SK-N-SH (cell line): ENCODE measurements around the gene ACYP2. TPM values are rescaled to one million over a fixed set of nuclear protein-coding genes. Genes with fewer than 3 reads are reported as not detected.
A peak's percentile ranks its signal among the peaks of the same experiment; 100 is the strongest.

Source experiments
- CTCF ChIA-PET: fragments of 300-600, 350-600 bp; formaldehyde crosslinking; extraction: SDS; loops from one replicate; lab custom pipeline; 2021; lab: Yijun Ruan, JAX
- POLR2A ChIA-PET: fragments of 350-600 bp; sonication (Branson Sonifier 250); formaldehyde crosslinking; extraction: SDS; loops from one replicate; lab custom pipeline; 2020; ENCODE audit warnings: antibody characterized with exemption, inconsistent platforms; lab: Yijun Ruan, JAX
- DNase-seq: peaks from one replicate; pipeline ENCODE4 v3.0.0; 2012
- H2AFZ ChIP-seq: fragments of 200-600 bp; sonication (generic); 2 replicates; pipeline ENCODE4 v1.8.1; 2016; ENCODE audit warnings: antibody characterized with exemption, mild to moderate bottlenecking, low read depth
- H3F3A ChIP-seq: fragments of 200-600 bp; sonication (generic); replicated peaks from 2 replicates; pipeline ENCODE3; 2016; ENCODE audit warnings: antibody characterized with exemption, mild to moderate bottlenecking; ENCODE audit not compliant: insufficient read depth
- H3K27ac ChIP-seq, 2 experiments: fragments of 200-500 bp in 1 of 2; fragments of 200-600 bp in 1 of 2; sonication (Bioruptor generic) in 1 of 2; sonication (generic), shearing (Covaris generic) in 1 of 2; 2 replicates each; pipeline versions ENCODE4 v1.5.1 to v1.6.1; 2014 to 2016; ENCODE audit warnings: low read depth in 2 of 2, inconsistent platforms in 1 of 2, low read length in 1 of 2, mild to moderate bottlenecking in 1 of 2, mixed read lengths in 1 of 2
- H3K27me3 ChIP-seq: fragments of 200-600 bp; sonication (generic), shearing (Covaris generic); 2 replicates; pipeline ENCODE4 v1.6.1; 2016; ENCODE audit warnings: mixed run types; ENCODE audit not compliant: insufficient read depth
- H3K36me3 ChIP-seq, 2 experiments: fragments of 200-500 bp in 1 of 2; fragments of 200-600 bp in 1 of 2; sonication (Bioruptor generic) in 1 of 2; sonication (generic) in 1 of 2; replicated peaks in 1 of 2; 2 replicates each; pipeline versions ENCODE3 to v1.5.1; 2014 to 2016; ENCODE audit warnings: low read length in 1 of 2, mild to moderate bottlenecking in 1 of 2; ENCODE audit not compliant: insufficient read depth in 2 of 2, control insufficient read depth in 1 of 2
- H3K4me1 ChIP-seq, 2 experiments: fragments of 200-500 bp in 1 of 2; fragments of 200-600 bp in 1 of 2; sonication (Bioruptor generic) in 1 of 2; sonication (generic), shearing (Covaris generic) in 1 of 2; 2 replicates each; pipeline versions ENCODE4 v1.5.1 to v1.6.1; 2014 to 2016; ENCODE audit warnings: low read depth in 1 of 2, low read length in 1 of 2, mixed run types in 1 of 2; ENCODE audit not compliant: insufficient read depth in 2 of 2, control insufficient read depth in 1 of 2
- H3K4me2 ChIP-seq: fragments of 200-600 bp; sonication (generic), shearing (Covaris generic); 2 replicates; pipeline ENCODE4 v1.6.1; 2017; ENCODE audit warnings: mixed run types
- H3K4me3 ChIP-seq, 2 experiments: fragments of 200-500 bp in 1 of 2; fragments of 200-600 bp in 1 of 2; sonication (Bioruptor generic) in 1 of 2; sonication (generic), shearing (Covaris generic) in 1 of 2; 2 replicates each; pipeline versions ENCODE4 v1.5.1 to v1.8.1; 2014 to 2016; ENCODE audit warnings: low read depth in 2 of 2, inconsistent platforms in 1 of 2, low read length in 1 of 2, mild to moderate bottlenecking in 1 of 2, mixed read lengths in 1 of 2, moderate library complexity in 1 of 2
- H3K79me2 ChIP-seq: fragments of 200-600 bp; sonication (generic); 2 replicates; pipeline ENCODE4 v1.8.1; 2017; ENCODE audit warnings: mild to moderate bottlenecking; ENCODE audit not compliant: insufficient read depth
- H3K9ac ChIP-seq: fragments of 200-600 bp; sonication (generic); 2 replicates; pipeline ENCODE4 v1.6.1; 2017; ENCODE audit warnings: mixed run types
- H3K9me2 ChIP-seq: fragments of 200-600 bp; sonication (generic); 2 replicates; pipeline ENCODE4 v1.6.1; 2017; ENCODE audit warnings: mixed run types
- H3K9me3 ChIP-seq: fragments of 200-600 bp; sonication (generic); 2 replicates; pipeline ENCODE4 v1.6.1; 2017; ENCODE audit warnings: mixed run types, mild to moderate bottlenecking, moderate library complexity
- H4K20me1 ChIP-seq: fragments of 200-600 bp; sonication (generic); 2 replicates; pipeline ENCODE4 v1.6.1; 2017; ENCODE audit warnings: mild to moderate bottlenecking, mixed run types; ENCODE audit not compliant: insufficient read depth
- CTCF ChIP-seq: fragments of 200-600 bp; sonication (generic); IDR thresholded peaks from 2 replicates; pipeline ENCODE4 v1.6.1; 2017; ENCODE audit warnings: antibody characterized with exemption, mild to moderate bottlenecking, moderate library complexity
- ELF1 ChIP-seq: IDR thresholded peaks from 2 replicates; pipeline ENCODE4 v1.4.0; 2012
- EZH2phosphoT487 ChIP-seq: fragments of 200-600 bp; sonication (generic); IDR thresholded peaks from 2 replicates; pipeline ENCODE4 v1.6.1; 2017; ENCODE audit warnings: low read depth, mixed run types, mild to moderate bottlenecking, antibody characterized with exemption, moderate library complexity, borderline replicate concordance
- FOXJ3 ChIP-seq: sonication (generic); formaldehyde crosslinking; IDR thresholded peaks from 2 replicates; pipeline ENCODE4 v1.5.1; 2020; ENCODE audit warnings: mild to moderate bottlenecking, missing genetic modification reagents
- GABPA ChIP-seq: IDR thresholded peaks from 2 replicates; pipeline ENCODE4 v1.4.0; 2012; ENCODE audit warnings: low read depth, mild to moderate bottlenecking
- GATA2 ChIP-seq: sonication (generic); formaldehyde crosslinking; IDR thresholded peaks from 2 replicates; pipeline ENCODE4 v1.5.0; 2020; ENCODE audit warnings: mild to moderate bottlenecking, missing genetic modification reagents
- MAX ChIP-seq: IDR thresholded peaks from 2 replicates; pipeline ENCODE4 v1.4.0; 2012; ENCODE audit warnings: low read depth
- MEF2A ChIP-seq: IDR thresholded peaks from 2 replicates; pipeline ENCODE4 v1.4.0; 2012; ENCODE audit warnings: low read depth, borderline replicate concordance
- MXI1 ChIP-seq: IDR thresholded peaks from 2 replicates; pipeline ENCODE4 v1.6.1; 2012; ENCODE audit warnings: mild to moderate bottlenecking, low read depth, low read length, improper control_type of control experiment
- RAD21 ChIP-seq: IDR thresholded peaks from 2 replicates; pipeline ENCODE4 v1.6.1; 2012; ENCODE audit warnings: mild to moderate bottlenecking, low read length
- RFX5 ChIP-seq: IDR thresholded peaks from 2 replicates; pipeline ENCODE4 v1.6.1; 2012; ENCODE audit warnings: mild to moderate bottlenecking, improper control_type of control experiment, low read length
- RXRA ChIP-seq: IDR thresholded peaks from 2 replicates; pipeline ENCODE4 v1.4.0; 2012; ENCODE audit warnings: low read depth, mild to moderate bottlenecking, borderline replicate concordance
- SMC3 ChIP-seq: IDR thresholded peaks from 2 replicates; pipeline ENCODE4 v1.6.1; 2012; ENCODE audit warnings: low read depth, low read length, improper control_type of control experiment
- WGBS: methylation state at CpG from one replicate; pipeline ENCODE4 v1.1.6; 2017; ENCODE audit warnings: low lambda C conversion rate; 5-methylcytosine and 5-hydroxymethylcytosine counted together
- polyA plus RNA-seq, 3 experiments: library from polyadenylated mRNA; depleted of rRNA; stranded (reverse); fragments of >200 nt; gene quantifications; 2 replicates each; pipeline ENCODE4 v1.2.3, GENCODE V29; 2012
- TF ChIP-seq, protein P1 (sequence below): IDR thresholded peaks from 2 replicates; pipeline ENCODE4 v1.4.0; 2012; ENCODE audit warnings: low read depth, borderline replicate concordance

Gene ACYP2
- polyA plus RNA-seq, 1 of the 3 experiments (the other 2 are of a cell fraction): 8.8 TPM

GRCh38 chr2:54336977-54337255 lies 221.5 kb downstream of the ACYP2 start:
- Histone ChIP-seq H3F3A (no peaks in the 10 kb centered on the region), H2AFZ (0 out of 2 replicates have a peak overlapping the region, but pooled peaks have one; percentile 0), H3K27ac (no peak overlapping the region), H3K4me2 (0 out of 2 replicates have a peak overlapping the region, but pooled peaks have one; percentile 0), H3K9me3 (no peaks in the 10 kb centered on the region), H3K9me2 (no peaks in the 10 kb centered on the region), H3K27me3 (no peaks in the 10 kb centered on the region), H4K20me1 (no peaks in the 10 kb centered on the region), H3K79me2 (no peaks in the 10 kb centered on the region), H3K4me3 (no peak overlapping the region), H3K4me1 (peaks cover 6 to 9% of the 10 kb centered on the region in 2 experiments; a peak in 2 of 4 replicates), H3K36me3 (no peaks in the 10 kb centered on the region), H3K9ac (no peak overlapping the region)
- ChIA-PET CTCF (interaction anchor here (1.0 to 1.3 kb wide), 4 partner anchors 15 to 367 kb away, joined by 3 to 5 read pairs (median 3); no protein-coding TSS in a partner anchor), POLR2A (interaction anchor here (1.1 kb wide), 1 partner anchor 9 kb away, joined by 3 read pairs; no protein-coding TSS in a partner anchor)
- WGBS: 43% methylated on average over 1 of the region's 1 CpG
- TF ChIP-seq SMC3 (no peak), RXRA (no peak), ELF1 (no peak), GATA2 (no peak)
- no peak for DNase-seq

- Histone ChIP-seq H3K4me3 (no peak overlapping the region), H3K36me3 (no peaks in the 10 kb centered on the region), H4K20me1 (no peaks in the 10 kb centered on the region), H3K27ac (no peak overlapping the region), H3K9ac (no peak overlapping the region), H3K9me2 (no peaks in the 10 kb centered on the region), H3K4me1 (peaks cover 4% of the 10 kb centered on the region in 2 experiments; a peak in 2 of 4 replicates), H2AFZ (no peak overlapping the region), H3K79me2 (no peaks in the 10 kb centered on the region), H3K4me2 (no peak overlapping the region), H3K27me3 (no peaks in the 10 kb centered on the region), H3K9me3 (no peaks in the 10 kb centered on the region), H3F3A (no peaks in the 10 kb centered on the region)
- TF ChIP-seq CTCF (peak; percentile 30; the same call in 1 of the 2 replicates), SMC3 (peak; percentile 28; the same call in 1 of the 2 replicates), GABPA (no peak), RAD21 (peak; percentile 47)
- CTCF ChIA-PET: interaction anchor here (1.1 to 1.5 kb wide), 4 partner anchors 11 to 106 kb away, joined by 3 to 4 read pairs (median 3); a partner anchor contains a TSS
- no peak for DNase-seq
- POLR2A ChIA-PET: no interaction called here
- WGBS: 50% methylated on average over 1 of the region's 1 CpG
These were observed 226.2 kb downstream of the ACYP2 start for GRCh38 chr2:54341656-54342055.

GRCh38 chr2:54342603-54343002 lies 227.2 kb downstream of the ACYP2 start:
- CTCF ChIA-PET: interaction anchor here (1.3 kb wide), 1 partner anchor 12 kb away, joined by 3 read pairs; a partner anchor contains a TSS
- POLR2A ChIA-PET: no interaction called here
- Histone ChIP-seq H3K27ac (no peak overlapping the region), H3K36me3 (no peaks in the 10 kb centered on the region), H3K4me2 (no peak overlapping the region), H3K4me3 (no peak overlapping the region), H3K79me2 (no peaks in the 10 kb centered on the region), H3K9ac (no peak overlapping the region), H3K4me1 (no peaks in the 10 kb centered on the region), H4K20me1 (no peaks in the 10 kb centered on the region), H2AFZ (no peak overlapping the region), H3K27me3 (no peaks in the 10 kb centered on the region), H3K9me3 (no peaks in the 10 kb centered on the region), H3F3A (no peaks in the 10 kb centered on the region), H3K9me2 (no peaks in the 10 kb centered on the region)
- no peak for DNase-seq
- 90% methylated on average over 2 of the region's 2 CpGs for WGBS
- TF ChIP-seq EZH2phosphoT487: no peak
- TF ChIP-seq MXI1: no peak
- TF ChIP-seq MEF2A: no peak
- no peak for TF ChIP-seq CTCF
- TF ChIP-seq RFX5: no peak
- TF ChIP-seq MAX: no peak
- TF ChIP-seq FOXJ3: no peak
- TF ChIP-seq ELF1: no peak
- TF ChIP-seq, protein P1, sequence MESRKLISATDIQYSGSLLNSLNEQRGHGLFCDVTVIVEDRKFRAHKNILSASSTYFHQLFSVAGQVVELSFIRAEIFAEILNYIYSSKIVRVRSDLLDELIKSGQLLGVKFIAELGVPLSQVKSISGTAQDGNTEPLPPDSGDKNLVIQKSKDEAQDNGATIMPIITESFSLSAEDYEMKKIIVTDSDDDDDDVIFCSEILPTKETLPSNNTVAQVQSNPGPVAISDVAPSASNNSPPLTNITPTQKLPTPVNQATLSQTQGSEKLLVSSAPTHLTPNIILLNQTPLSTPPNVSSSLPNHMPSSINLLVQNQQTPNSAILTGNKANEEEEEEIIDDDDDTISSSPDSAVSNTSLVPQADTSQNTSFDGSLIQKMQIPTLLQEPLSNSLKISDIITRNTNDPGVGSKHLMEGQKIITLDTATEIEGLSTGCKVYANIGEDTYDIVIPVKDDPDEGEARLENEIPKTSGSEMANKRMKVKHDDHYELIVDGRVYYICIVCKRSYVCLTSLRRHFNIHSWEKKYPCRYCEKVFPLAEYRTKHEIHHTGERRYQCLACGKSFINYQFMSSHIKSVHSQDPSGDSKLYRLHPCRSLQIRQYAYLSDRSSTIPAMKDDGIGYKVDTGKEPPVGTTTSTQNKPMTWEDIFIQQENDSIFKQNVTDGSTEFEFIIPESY: no peak
